Right cardiac atrium (tissue), 5 donors: Measurements from ENCODE around the gene RNF135. TPM values are rescaled to one million over a fixed set of nuclear protein-coding genes. Genes with fewer than 3 reads are reported as not detected.
"Not testable (repeated sequence)": the region's sequence is repeated elsewhere in the genome, so short reads cannot be mapped to it uniquely, and the experiment has no call there.

Experiments used
- ATAC-seq, 2 donors: fragments of 200-7000 bp; cut with Tn5 transposase; one replicate each; pipeline versions ENCODE4 v1.8.0 to v1.9.1; 2020; ENCODE audit warnings: moderate library complexity in 2 of 2, mild to moderate bottlenecking in 1 of 2
- DNase-seq, 3 donors: peaks; one replicate each; pipeline ENCODE4 v3.0.0-alpha.2; 2020
- H3K27ac ChIP-seq: one replicate; pipeline ENCODE4 v1.5.1; 2013; ENCODE audit warnings: mild to moderate bottlenecking, low read length, control low read depth, moderate library complexity
- H3K27me3 ChIP-seq: one replicate; pipeline ENCODE4 v1.6.1; 2013; ENCODE audit not compliant: control insufficient read depth, insufficient read depth
- H3K4me1 ChIP-seq: one replicate; pipeline ENCODE4 v1.6.1; 2013; ENCODE audit warnings: low read length; ENCODE audit not compliant: control insufficient read depth, insufficient read depth
- H3K4me3 ChIP-seq: one replicate; pipeline ENCODE4 v1.5.1; 2013; ENCODE audit warnings: low read length, control low read depth
- H3K9me3 ChIP-seq: one replicate; pipeline ENCODE4 v1.6.1; 2013; ENCODE audit warnings: low read length; ENCODE audit not compliant: control insufficient read depth
- WGBS: extraction: QIAGEN DNeasy Blood & Tissue Kit; methylation state at CpG from one replicate; pipeline ENCODE4 v1.1.7; 2013; 5-methylcytosine and 5-hydroxymethylcytosine counted together
- intact Hi-C, 4 donors: fragments of 100-400 bp; cut with DNase I; formaldehyde crosslinking; loops; one replicate each; pipeline versions ENCODE4 v1.11.0 to v1.14.0; 2022 to 2023
- polyA plus RNA-seq: library from polyadenylated mRNA; stranded (reverse); fragments of 200-250 nt; gene quantifications from one replicate; pipeline ENCODE4 v1.2.3, GENCODE V29; 2013
- total RNA-seq, 4 donors: library from RNA; stranded (reverse); fragmentation: NEBNext Ultra II Directional; extraction: Animal tissue kit (Norgen Biotek cat#: 25700); gene quantifications; one replicate each; pipeline ENCODE4 v1.2.1, GENCODE V29; 2021
- donor health status: healthy with polysubstance abuse.
- donor health status: DM: no; HTN: yes; CAD: no.
- donor health status: DM: no; HTN: no; CAD: no.
- donor health status: DM: no; HTN: yes; CAD: no; lungs with severe emphysema.
- donor health status: DM: yes; HTN: yes; CAD: no.

Gene RNF135
- total and polyA plus RNA-seq, 5 donors: 6.6 to 10.4 (median 9.2) TPM

GRCh38 chr17:31040837-31041236 lies 70.0 kb downstream of the RNF135 start:
- 98% methylated on average over 7 of the region's 7 CpGs for WGBS
- H3K4me1 ChIP-seq, H3K27me3 ChIP-seq, intact Hi-C loops, H3K9me3 ChIP-seq, H3K27ac ChIP-seq, H3K4me3 ChIP-seq, DNase-seq, ATAC-seq: not testable (repeated sequence)

- ATAC-seq, intact Hi-C loops: not testable (repeated sequence)
- WGBS: 87% methylated on average over 6 of the region's 6 CpGs
Observed at GRCh38 chr17:31042378-31042777, 71.5 kb downstream of the RNF135 start.

GRCh38 chr17:31046856-31047425 lies 76.1 kb downstream of the RNF135 start:
- WGBS: 97% methylated on average over 6 of the region's 7 CpGs
- intact Hi-C loops, H3K27me3 ChIP-seq, H3K27ac ChIP-seq, H3K4me1 ChIP-seq, H3K4me3 ChIP-seq, DNase-seq, H3K9me3 ChIP-seq, ATAC-seq: not testable (repeated sequence)

More at GRCh38 chr17:31042378-31042777, 71.5 kb downstream of the RNF135 start:
- H3K4me1 ChIP-seq, DNase-seq, H3K27ac ChIP-seq, H3K27me3 ChIP-seq, H3K9me3 ChIP-seq, H3K4me3 ChIP-seq: not testable (repeated sequence)

GRCh38 chr17:31048142-31048541 lies 77.3 kb downstream of the RNF135 start:
- H3K27ac ChIP-seq: no peak overlapping the region
- no peak overlapping the region for H3K4me3 ChIP-seq
- no peaks in the 10 kb centered on the region for H3K9me3 ChIP-seq
- no peak for ATAC-seq
- no peaks in the 10 kb centered on the region for H3K27me3 ChIP-seq
- H3K4me1 ChIP-seq: peaks cover 3% of the 10 kb centered on the region
- intact Hi-C loops: no loop called here
- DNase-seq: no peak

GRCh38 chr17:31048780-31049179 lies 77.9 kb downstream of the RNF135 start:
- Histone ChIP-seq H3K27ac (no peak overlapping the region), H3K27me3 (no peaks in the 10 kb centered on the region), H3K4me1 (peaks cover 3% of the 10 kb centered on the region), H3K9me3 (no peaks in the 10 kb centered on the region), H3K4me3 (no peak overlapping the region)
- intact Hi-C loops: no loop called here
- ATAC-seq: no peak
- no peak for DNase-seq

Other genes with a start within 250 kb of the RNF135 start
- gene CRLF3, start 146.3 kb upstream of the RNF135 start, total RNA-seq: 1 to 10 TPM; 4.8 to 6.7 (median 6.0) TPM
- gene CRLF3, start 146.3 kb upstream of the RNF135 start, polyA plus RNA-seq: 3.7 TPM
- gene ATAD5, start 139.1 kb upstream of the RNF135 start, total RNA-seq: 1 to 10 TPM in 2 of 4 donors, under 1 TPM in 2; 0.65 to 1.3 (median 0.84) TPM
- 0.29 TPM for gene ATAD5, start 139.1 kb upstream of the RNF135 start, polyA plus RNA-seq
- gene TEFM, start 64.8 kb upstream of the RNF135 start, total RNA-seq: 10 to 100 TPM; 11.7 to 14.0 (median 12.0) TPM
- 14.6 TPM for gene TEFM, start 64.8 kb upstream of the RNF135 start, polyA plus RNA-seq
- gene ADAP2, start 49.1 kb upstream of the RNF135 start, total RNA-seq: 10 to 100 TPM in 3 of 4 donors, 1 to 10 TPM in 1; 8.2 to 14.4 (median 11.1) TPM
- 3.1 TPM for gene ADAP2, start 49.1 kb upstream of the RNF135 start, polyA plus RNA-seq
- gene NF1, start 123.9 kb downstream of the RNF135 start, total RNA-seq: 10 to 100 TPM; 42.2 to 60.8 (median 46.7) TPM
- gene NF1, start 123.9 kb downstream of the RNF135 start, polyA plus RNA-seq: 7.2 TPM